Esophagus squamous epithelium (tissue), 4 donors: ENCODE measurements around the gene ZFPM1.

Experiments used
- CTCF ChIP-seq, 6 experiments: fragments of 450-650 bp in 4 of 6; fragments of 200-600 bp in 2 of 6; sonication (generic) in 2 of 6; IDR thresholded peaks; one replicate each; pipeline ENCODE4 v1.5.1; 2016 to 2019; ENCODE audit warnings: antibody characterized with exemption in 6 of 6, mild to moderate bottlenecking in 4 of 6, moderate library complexity in 4 of 6
- POLR2A ChIP-seq, 4 donors: fragments of 450-650 bp; IDR thresholded peaks; one replicate each; pipeline ENCODE4 v1.6.1; 2017; ENCODE audit warnings: antibody characterized with exemption in 4 of 4, mild to moderate bottlenecking in 4 of 4, moderate library complexity in 3 of 4

- TF ChIP-seq CTCF (IDR thresholded peaks at IDR 0.05): no peak
- no peak for TF ChIP-seq POLR2A (IDR thresholded peaks at IDR 0.05)
These were observed 36.4 kb upstream of the ZFPM1 start for GRCh38 chr16:88416686-88417085.
